IMR-90 (cell line): ENCODE measurements around the gene NFATC1. TPM values are rescaled to one million over a fixed set of nuclear protein-coding genes. Genes with fewer than 3 reads are reported as not detected.

Experiments
- ATAC-seq: fragments of 200-7000 bp; cut with Tn5 transposase; 2 replicates; pipeline ENCODE4 v1.9.1; 2020; ENCODE audit warnings: low read depth, mild to moderate bottlenecking, moderate library complexity
- BruUV-seq: library from RNA; stranded (reverse); fragments of 400-500 nt; replicated peaks from 2 replicates; lab custom pipeline; 2021; lab: Mats Ljungman, UMichigan
- CTCF ChIA-PET: fragments of 300-600 bp; formaldehyde crosslinking; extraction: SDS; loops from one replicate; lab custom pipeline; 2021; ENCODE audit warnings: antibody characterized with exemption; lab: Yijun Ruan, JAX
- POLR2A ChIA-PET: fragments of 300-600 bp; sonication (Branson Sonifier 250); formaldehyde crosslinking; loops from one replicate; lab custom pipeline; 2022; ENCODE audit warnings: antibody characterized with exemption; ENCODE audit not compliant: unreplicated experiment; lab: Charles Lee
- DNase-seq: peaks from one replicate; pipeline ENCODE4 v3.0.0; 2013
- H2AFZ ChIP-seq: replicated peaks from 2 replicates; pipeline ENCODE3; 2013; ENCODE audit warnings: low read length, mild to moderate bottlenecking; ENCODE audit not compliant: poor library complexity
- H2AK5ac ChIP-seq: 2 replicates; pipeline ENCODE4 v1.6.1; 2013; ENCODE audit warnings: low read depth, low read length, inconsistent platforms
- H2AK9ac ChIP-seq: replicated peaks from 2 replicates; pipeline ENCODE3; 2013; ENCODE audit warnings: mild to moderate bottlenecking, low read depth, low read length, moderate library complexity; ENCODE audit not compliant: poor library complexity
- H2BK120ac ChIP-seq: 2 replicates; pipeline ENCODE4 v1.6.1; 2013; ENCODE audit warnings: low read depth, low read length, inconsistent platforms
- H2BK15ac ChIP-seq: 3 replicates; pipeline ENCODE4 v1.6.1; 2013; ENCODE audit warnings: low read depth, low read length, inconsistent platforms
- H2BK20ac ChIP-seq: 2 replicates; pipeline ENCODE4 v1.6.1; 2013; ENCODE audit warnings: low read depth, mild to moderate bottlenecking, inconsistent platforms, low read length, moderate library complexity
- H2BK5ac ChIP-seq: 2 replicates; pipeline ENCODE4 v1.6.1; 2013; ENCODE audit warnings: mild to moderate bottlenecking, low read depth, low read length, inconsistent platforms; ENCODE audit not compliant: poor library complexity, severe bottlenecking
- H3K14ac ChIP-seq: replicated peaks from 2 replicates; pipeline ENCODE4 v1.6.1; 2013; ENCODE audit warnings: low read depth, low read length, inconsistent platforms
- H3K18ac ChIP-seq: 2 replicates; pipeline ENCODE4 v1.6.1; 2013; ENCODE audit warnings: low read depth, low read length, control low read depth
- H3K23ac ChIP-seq: 2 replicates; pipeline ENCODE4 v1.6.1; 2013; ENCODE audit warnings: low read depth, low read length, inconsistent platforms
- H3K27ac ChIP-seq: 2 replicates; pipeline ENCODE4 v1.5.1; 2013; ENCODE audit warnings: mild to moderate bottlenecking, control low read depth, low read length; ENCODE audit not compliant: insufficient read depth
- H3K27me3 ChIP-seq: 2 replicates; pipeline ENCODE4 v1.6.1; 2013; ENCODE audit warnings: low read length; ENCODE audit not compliant: control insufficient read depth, insufficient read depth
- H3K36me3 ChIP-seq: 2 replicates; pipeline ENCODE4 v1.6.1; 2013; ENCODE audit warnings: low read length, mixed read lengths; ENCODE audit not compliant: control insufficient read depth, insufficient read depth
- H3K4ac ChIP-seq: 2 replicates; pipeline ENCODE4 v1.6.1; 2013; ENCODE audit warnings: low read depth, low read length, inconsistent platforms
- H3K4me1 ChIP-seq: 2 replicates; pipeline ENCODE4 v1.6.1; 2013; ENCODE audit warnings: low read length, mixed read lengths; ENCODE audit not compliant: control insufficient read depth, insufficient read depth
- H3K4me2 ChIP-seq: 2 replicates; pipeline ENCODE4 v1.6.1; 2013; ENCODE audit warnings: low read depth, mild to moderate bottlenecking, control low read depth, low read length, moderate library complexity
- H3K4me3 ChIP-seq: 2 replicates; pipeline ENCODE4 v1.5.1; 2013; ENCODE audit warnings: low read depth, mild to moderate bottlenecking, control low read depth, low read length, moderate library complexity; ENCODE audit not compliant: insufficient read depth
- H3K56ac ChIP-seq: 2 replicates; pipeline ENCODE4 v1.6.1; 2013; ENCODE audit warnings: low read length, inconsistent platforms; ENCODE audit not compliant: insufficient read depth; ENCODE audit errors: extremely low read depth
- H3K79me1 ChIP-seq, 2 experiments: 2 replicates each; pipeline ENCODE4 v1.6.1; 2013; ENCODE audit warnings: low read length in 2 of 2, inconsistent platforms in 1 of 2, low read depth in 1 of 2
- H3K9ac ChIP-seq: 2 replicates; pipeline ENCODE4 v1.6.1; 2013; ENCODE audit warnings: low read depth, low read length, control low read depth
- H3K9me1 ChIP-seq: 2 replicates; pipeline ENCODE4 v1.6.1; 2013; ENCODE audit warnings: low read length, inconsistent platforms; ENCODE audit not compliant: insufficient read depth
- H3K9me3 ChIP-seq: 2 replicates; pipeline ENCODE4 v1.6.1; 2013; ENCODE audit warnings: low read length; ENCODE audit not compliant: control insufficient read depth, insufficient read depth
- H4K20me1 ChIP-seq: 2 replicates; pipeline ENCODE4 v1.6.1; 2013; ENCODE audit warnings: low read length, inconsistent platforms; ENCODE audit not compliant: insufficient read depth
- H4K5ac ChIP-seq: 2 replicates; pipeline ENCODE4 v1.6.1; 2013; ENCODE audit warnings: mild to moderate bottlenecking, low read depth, low read length, control low read depth
- H4K8ac ChIP-seq, 2 experiments: 2 replicates each; pipeline ENCODE4 v1.6.1; 2013; ENCODE audit warnings: low read depth in 2 of 2, low read length in 2 of 2, control low read depth in 1 of 2, inconsistent platforms in 1 of 2
- H4K91ac ChIP-seq: 2 replicates; pipeline ENCODE4 v1.6.1; 2013; ENCODE audit warnings: low read depth, low read length, inconsistent platforms; ENCODE audit not compliant: insufficient read depth
- MAFK ChIP-seq: IDR thresholded peaks from 2 replicates; pipeline ENCODE4 v1.6.1; 2012; ENCODE audit warnings: low read depth, low read length, improper control_type of control experiment
- MXI1 ChIP-seq: IDR thresholded peaks from 2 replicates; pipeline ENCODE4 v1.6.1; 2012; ENCODE audit warnings: low read depth, mild to moderate bottlenecking, low read length, moderate library complexity, borderline replicate concordance
- POLR2A ChIP-seq: IDR thresholded peaks from 2 replicates; pipeline ENCODE4 v1.6.1; 2012; ENCODE audit warnings: mild to moderate bottlenecking, low read depth, low read length
- RAD21 ChIP-seq: IDR thresholded peaks from 2 replicates; pipeline ENCODE4 v1.6.1; 2012; ENCODE audit warnings: low read length, improper control_type of control experiment
- SMC3 ChIP-seq: fragments of 150-350 bp; IDR thresholded peaks from 2 replicates; pipeline ENCODE4 v1.6.1; 2016; ENCODE audit warnings: low read depth, mild to moderate bottlenecking, antibody characterized with exemption, low read length, moderate library complexity
- WGBS, 2 experiments: methylation state at CpG; one replicate each; pipeline versions ENCODE4 v1.1.5 to v1.1.7; 2013; ENCODE audit warnings: missing lambda C conversion rate in 2 of 2; ENCODE audit not compliant: insufficient read length in 1 of 2; ENCODE audit errors: extremely low coverage in 2 of 2; 5-methylcytosine and 5-hydroxymethylcytosine counted together
- dilution Hi-C: fragments of 300-500 bp; cut with HindIII; formaldehyde crosslinking; loops from one replicate; pipeline ENCODE4 v1.14.3; 2018; ENCODE audit warnings: low sequenced_read_pairs; ENCODE audit not compliant: unreplicated experiment
- in situ Hi-C: fragments of 300-500 bp; cut with MboI; formaldehyde crosslinking; loops from 3 replicates; pipeline ENCODE4 v1.14.3; 2019; ENCODE audit warnings: low sequenced_read_pairs, inconsistent platforms, mixed read lengths
- intact Hi-C: fragments of 100-400 bp; cut with micrococcal nuclease; formaldehyde crosslinking; loops from 2 replicates; pipeline ENCODE4 v1.10.0; 2022
- polyA plus RNA-seq, 3 experiments: library from polyadenylated mRNA; depleted of rRNA; stranded (reverse); fragments of >200 nt; gene quantifications; 2 replicates each; pipeline ENCODE4 v1.2.3, GENCODE V29; 2012; ENCODE audit warnings: low replicate concordance in 1 of 3
- total RNA-seq: library from RNA; depleted of rRNA; stranded (reverse); fragments of >200 nt; gene quantifications from 2 replicates; pipeline ENCODE4 v1.2.3, GENCODE V29; 2012
- TF ChIP-seq, protein P1 (sequence below): fragments of 150-350 bp; IDR thresholded peaks from 2 replicates; pipeline ENCODE4 v1.6.1; 2016; ENCODE audit warnings: low read depth, mild to moderate bottlenecking, low read length, moderate library complexity, borderline replicate concordance
- TF ChIP-seq, protein P2 (sequence below): conservative IDR thresholded peaks from 2 replicates; pipeline ENCODE4 v1.5.1; 2012; ENCODE audit warnings: mild to moderate bottlenecking, low read depth, low read length, improper control_type of control experiment

Gene NFATC1
- total and polyA plus RNA-seq, 2 of the 4 experiments (the other 2 are of a cell fraction) = 0.36 to 1.8 TPM

DNA sequence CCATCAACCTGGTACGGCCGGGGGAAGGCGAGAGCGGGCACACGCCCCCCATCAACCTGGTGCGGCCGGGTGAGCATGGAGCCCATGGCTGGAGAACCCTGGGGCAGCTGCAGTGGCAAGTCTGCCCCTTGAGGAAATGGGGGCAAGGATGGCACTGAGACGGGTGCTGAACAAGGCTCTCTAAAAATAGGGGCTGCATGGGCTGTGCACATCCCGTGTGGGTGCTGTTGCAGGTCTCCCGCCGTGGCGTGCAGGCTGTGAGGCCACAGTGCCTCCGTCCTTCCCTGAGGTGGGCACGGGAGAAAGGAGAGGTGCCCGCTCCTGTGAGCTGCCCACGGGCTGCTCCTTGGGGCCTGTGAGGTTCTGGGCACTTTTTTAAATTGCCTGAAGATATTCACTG is 99.2 kb downstream of the NFATC1 start:
- Histone ChIP-seq H2AFZ (no peak overlapping the region), H3K14ac (no peak overlapping the region), H3K27me3 (no peaks in the 10 kb centered on the region), H3K4me2 (no peak overlapping the region), H3K9ac (no peak overlapping the region), H3K79me1 (no peaks in the 10 kb centered on the region), H3K23ac (no peak overlapping the region), H2AK9ac (no peak overlapping the region), H3K9me1 (no peaks in the 10 kb centered on the region), H4K5ac (no peak overlapping the region), H3K4ac (no peak overlapping the region), H3K4me3 (no peak overlapping the region), H3K36me3 (no peaks in the 10 kb centered on the region), H3K56ac (no peak overlapping the region), H4K91ac (no peak overlapping the region), H2AK5ac (no peak overlapping the region), H2BK15ac (no peak overlapping the region), H2BK20ac (no peak overlapping the region), H3K9me3 (peaks cover 8% of the 10 kb centered on the region), H3K18ac (no peak overlapping the region), H4K20me1 (no peaks in the 10 kb centered on the region), H4K8ac (no peak overlapping the region), H3K27ac (no peak overlapping the region), H3K4me1 (no peaks in the 10 kb centered on the region; the same call in 1 of the 2 replicates), H2BK5ac (no peak overlapping the region), H2BK120ac (no peak overlapping the region)
- BruUV-seq = no TSS peak
- ChIA-PET POLR2A (no interaction called here), CTCF (no interaction called here)
- no peak for ATAC-seq
- no peak for DNase-seq
- in situ Hi-C loops (no loop called here), dilution Hi-C loops (no loop called here), intact Hi-C loops (no loop called here)
- WGBS, 2 experiments = 100% methylated on average over 6 of the region's 16 CpGs; no CpG with 5 or more reads in 1 of the 2 experiments
- TF ChIP-seq MAFK = no peak
- TF ChIP-seq MXI1 = no peak
- TF ChIP-seq SMC3 = no peak
- TF ChIP-seq POLR2A = no peak
- TF ChIP-seq, protein P1, sequence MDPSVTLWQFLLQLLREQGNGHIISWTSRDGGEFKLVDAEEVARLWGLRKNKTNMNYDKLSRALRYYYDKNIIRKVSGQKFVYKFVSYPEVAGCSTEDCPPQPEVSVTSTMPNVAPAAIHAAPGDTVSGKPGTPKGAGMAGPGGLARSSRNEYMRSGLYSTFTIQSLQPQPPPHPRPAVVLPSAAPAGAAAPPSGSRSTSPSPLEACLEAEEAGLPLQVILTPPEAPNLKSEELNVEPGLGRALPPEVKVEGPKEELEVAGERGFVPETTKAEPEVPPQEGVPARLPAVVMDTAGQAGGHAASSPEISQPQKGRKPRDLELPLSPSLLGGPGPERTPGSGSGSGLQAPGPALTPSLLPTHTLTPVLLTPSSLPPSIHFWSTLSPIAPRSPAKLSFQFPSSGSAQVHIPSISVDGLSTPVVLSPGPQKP = no peak
- no peak for TF ChIP-seq RAD21
- TF ChIP-seq, protein P2, sequence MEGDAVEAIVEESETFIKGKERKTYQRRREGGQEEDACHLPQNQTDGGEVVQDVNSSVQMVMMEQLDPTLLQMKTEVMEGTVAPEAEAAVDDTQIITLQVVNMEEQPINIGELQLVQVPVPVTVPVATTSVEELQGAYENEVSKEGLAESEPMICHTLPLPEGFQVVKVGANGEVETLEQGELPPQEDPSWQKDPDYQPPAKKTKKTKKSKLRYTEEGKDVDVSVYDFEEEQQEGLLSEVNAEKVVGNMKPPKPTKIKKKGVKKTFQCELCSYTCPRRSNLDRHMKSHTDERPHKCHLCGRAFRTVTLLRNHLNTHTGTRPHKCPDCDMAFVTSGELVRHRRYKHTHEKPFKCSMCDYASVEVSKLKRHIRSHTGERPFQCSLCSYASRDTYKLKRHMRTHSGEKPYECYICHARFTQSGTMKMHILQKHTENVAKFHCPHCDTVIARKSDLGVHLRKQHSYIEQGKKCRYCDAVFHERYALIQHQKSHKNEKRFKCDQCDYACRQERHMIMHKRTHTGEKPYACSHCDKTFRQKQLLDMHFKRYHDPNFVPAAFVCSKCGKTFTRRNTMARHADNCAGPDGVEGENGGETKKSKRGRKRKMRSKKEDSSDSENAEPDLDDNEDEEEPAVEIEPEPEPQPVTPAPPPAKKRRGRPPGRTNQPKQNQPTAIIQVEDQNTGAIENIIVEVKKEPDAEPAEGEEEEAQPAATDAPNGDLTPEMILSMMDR = no peak
